Tibial nerve (tissue), 3 donors: ENCODE measurements around the gene ZBTB20.

Experiments
- CTCF ChIP-seq, 5 experiments: fragments of 200-600 bp in 3 of 5; fragments of 450-650 bp in 2 of 5; sonication (generic) in 3 of 5; IDR thresholded peaks; one replicate each; pipeline ENCODE4 v1.5.1; 2016 to 2019; ENCODE audit warnings: antibody characterized with exemption in 5 of 5, mild to moderate bottlenecking in 3 of 5, moderate library complexity in 2 of 5
- POLR2A ChIP-seq, 2 donors: fragments of 450-650 bp; IDR thresholded peaks; one replicate each; pipeline ENCODE4 v1.6.1; 2017; ENCODE audit warnings: antibody characterized with exemption in 2 of 2, mild to moderate bottlenecking in 2 of 2, moderate library complexity in 2 of 2

- TF ChIP-seq CTCF (IDR thresholded peaks at IDR 0.05) (no peak), POLR2A (IDR thresholded peaks at IDR 0.05) (no peak)
Measured at GRCh38 chr3:114308830-114309229, 838.3 kb downstream of the ZBTB20 start.
